Chondrocyte (in vitro differentiated cells): ENCODE results near the gene PCNX3. TPM values are rescaled to one million over a fixed set of nuclear protein-coding genes. Genes with fewer than 3 reads are reported as not detected.

Experiments used
- DNase-seq: peaks from one replicate; pipeline ENCODE4 v3.0.0; 2021; ENCODE audit warnings: mixed read lengths, low spot score
- H3K27ac Mint-ChIP-seq: one replicate; pipeline ENCODE4 v1.8.0; 2021; ENCODE audit warnings: mild to moderate bottlenecking, moderate library complexity, mixed read lengths; ENCODE audit not compliant: unreplicated experiment
- H3K27me3 Mint-ChIP-seq: 2 replicates; pipeline ENCODE4 v1.8.0; 2021; ENCODE audit warnings: low read depth, mixed read lengths
- H3K36me3 Mint-ChIP-seq: 2 replicates; pipeline ENCODE4 v1.8.0; 2021; ENCODE audit warnings: low read depth, mixed read lengths
- H3K4me1 Mint-ChIP-seq: 2 replicates; pipeline ENCODE4 v1.8.0; 2021; ENCODE audit warnings: low read depth, mild to moderate bottlenecking, mixed read lengths
- H3K4me3 Mint-ChIP-seq: one replicate; pipeline ENCODE4 v1.8.0; 2021; ENCODE audit warnings: mild to moderate bottlenecking, moderate library complexity, mixed read lengths; ENCODE audit not compliant: unreplicated experiment
- H3K9me3 Mint-ChIP-seq: 2 replicates; pipeline ENCODE4 v1.8.0; 2021; ENCODE audit warnings: low read depth, mixed read lengths
- total RNA-seq: library from RNA; stranded (reverse); gene quantifications from 3 replicates; pipeline ENCODE4 v1.2.1, GENCODE V29; 2021
- TF ChIP-seq, protein P1 (sequence below): fragments of 200-600 bp; sonication (generic); IDR thresholded peaks from 2 replicates; pipeline ENCODE4 v1.5.0; 2021; ENCODE audit warnings: antibody characterized with exemption, mild to moderate bottlenecking, moderate library complexity

PCNX3 gene
- total RNA-seq, 1 donor from 2014 or later: 36.3 TPM

DNA sequence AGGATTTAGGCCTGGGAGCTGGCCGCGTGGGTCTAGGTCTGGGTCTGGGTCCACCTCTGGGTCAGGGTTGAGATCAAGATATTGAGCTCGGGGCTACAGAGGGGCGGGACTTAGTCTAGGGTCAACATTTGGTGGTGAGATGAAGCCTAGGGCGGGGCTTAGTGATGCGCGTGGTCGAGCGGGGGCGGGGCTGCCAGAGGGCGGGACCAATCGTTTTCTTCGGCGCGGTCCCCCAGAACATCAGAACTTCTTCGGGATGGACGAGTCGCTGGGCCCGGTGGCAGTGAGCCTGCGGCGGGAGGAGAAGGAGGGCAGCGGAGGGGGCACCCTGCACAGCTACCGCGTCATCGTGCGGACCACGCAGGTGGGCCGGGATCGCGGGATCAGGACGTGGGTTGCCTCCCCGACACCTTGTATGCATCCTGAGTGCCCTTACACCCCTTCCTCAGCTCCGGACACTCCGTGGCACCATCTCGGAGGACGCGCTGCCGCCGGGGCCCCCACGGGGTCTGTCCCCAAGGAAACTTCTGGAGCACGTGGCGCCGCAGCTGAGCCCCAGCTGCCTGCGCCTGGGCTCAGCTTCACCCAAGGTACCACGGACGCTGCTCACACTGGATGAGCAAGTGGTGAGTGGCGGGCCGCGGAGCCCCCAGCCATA lies 26.6 kb downstream of the PCNX3 start:
- H3K9me3 Mint-ChIP-seq: no peaks in the 10 kb centered on the region
- H3K4me1 Mint-ChIP-seq: peaks cover 32% of the 10 kb centered on the region
- no peaks in the 10 kb centered on the region for H3K27me3 Mint-ChIP-seq
- H3K27ac Mint-ChIP-seq: no peak overlapping the region
- peaks cover 2% of the 10 kb centered on the region for H3K36me3 Mint-ChIP-seq
- TF ChIP-seq, protein P1, sequence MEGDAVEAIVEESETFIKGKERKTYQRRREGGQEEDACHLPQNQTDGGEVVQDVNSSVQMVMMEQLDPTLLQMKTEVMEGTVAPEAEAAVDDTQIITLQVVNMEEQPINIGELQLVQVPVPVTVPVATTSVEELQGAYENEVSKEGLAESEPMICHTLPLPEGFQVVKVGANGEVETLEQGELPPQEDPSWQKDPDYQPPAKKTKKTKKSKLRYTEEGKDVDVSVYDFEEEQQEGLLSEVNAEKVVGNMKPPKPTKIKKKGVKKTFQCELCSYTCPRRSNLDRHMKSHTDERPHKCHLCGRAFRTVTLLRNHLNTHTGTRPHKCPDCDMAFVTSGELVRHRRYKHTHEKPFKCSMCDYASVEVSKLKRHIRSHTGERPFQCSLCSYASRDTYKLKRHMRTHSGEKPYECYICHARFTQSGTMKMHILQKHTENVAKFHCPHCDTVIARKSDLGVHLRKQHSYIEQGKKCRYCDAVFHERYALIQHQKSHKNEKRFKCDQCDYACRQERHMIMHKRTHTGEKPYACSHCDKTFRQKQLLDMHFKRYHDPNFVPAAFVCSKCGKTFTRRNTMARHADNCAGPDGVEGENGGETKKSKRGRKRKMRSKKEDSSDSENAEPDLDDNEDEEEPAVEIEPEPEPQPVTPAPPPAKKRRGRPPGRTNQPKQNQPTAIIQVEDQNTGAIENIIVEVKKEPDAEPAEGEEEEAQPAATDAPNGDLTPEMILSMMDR: no peak
- H3K4me3 Mint-ChIP-seq: no peak overlapping the region
- peak; percentile 79 for DNase-seq

DNA sequence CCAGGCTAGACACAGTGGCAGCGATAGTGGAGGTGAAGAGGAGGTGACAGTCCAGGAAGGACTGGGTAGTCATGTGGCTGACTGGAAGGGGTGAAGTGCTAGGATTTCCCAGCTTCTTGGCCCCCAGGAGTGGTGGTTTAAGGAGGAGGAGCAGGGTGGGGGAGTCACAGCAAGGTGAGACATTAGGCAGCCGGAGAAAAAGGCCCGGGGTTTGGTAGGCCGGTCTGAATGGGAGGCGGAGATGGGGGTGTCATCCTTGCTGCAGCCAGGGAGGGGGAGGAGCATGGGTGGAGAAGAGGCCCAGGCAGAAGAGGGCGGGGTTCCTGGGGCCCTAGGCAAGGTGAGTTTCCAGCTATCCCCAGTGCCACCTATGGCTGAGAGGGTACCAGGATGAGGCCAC lies 28.4 kb downstream of the PCNX3 start:
- H3K27ac Mint-ChIP-seq: no peak overlapping the region
- H3K27me3 Mint-ChIP-seq: no peaks in the 10 kb centered on the region
- no peak for DNase-seq
- TF ChIP-seq, protein P1: no peak
- H3K36me3 Mint-ChIP-seq: no peaks in the 10 kb centered on the region
- no peaks in the 10 kb centered on the region for H3K9me3 Mint-ChIP-seq
- H3K4me3 Mint-ChIP-seq: no peak overlapping the region
- H3K4me1 Mint-ChIP-seq: peaks cover 20% of the 10 kb centered on the region

DNA sequence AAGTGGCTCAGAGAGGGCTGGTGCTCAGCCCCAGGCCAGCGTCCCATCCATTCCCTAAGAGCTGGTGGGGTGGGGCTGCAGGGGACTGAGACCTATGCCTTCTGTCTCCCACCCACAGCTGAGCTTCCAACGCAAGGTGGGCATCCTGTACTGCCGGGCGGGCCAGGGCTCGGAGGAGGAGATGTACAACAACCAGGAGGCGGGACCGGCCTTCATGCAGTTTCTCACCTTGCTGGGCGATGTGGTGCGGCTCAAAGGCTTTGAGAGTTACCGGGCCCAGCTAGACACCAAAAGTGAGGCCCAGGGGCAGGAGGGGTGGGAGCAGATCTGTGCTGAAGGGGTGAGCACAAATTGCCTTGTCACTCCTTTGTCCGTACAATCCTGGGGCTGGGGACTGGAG lies 29.3 kb downstream of the PCNX3 start:
- no peaks in the 10 kb centered on the region for H3K36me3 Mint-ChIP-seq
- no peaks in the 10 kb centered on the region for H3K27me3 Mint-ChIP-seq
- H3K4me3 Mint-ChIP-seq: no peak overlapping the region
- H3K9me3 Mint-ChIP-seq: no peaks in the 10 kb centered on the region
- H3K4me1 Mint-ChIP-seq: peaks cover 18% of the 10 kb centered on the region
- no peak for DNase-seq
- TF ChIP-seq, protein P1: no peak
- no peak overlapping the region for H3K27ac Mint-ChIP-seq

DNA sequence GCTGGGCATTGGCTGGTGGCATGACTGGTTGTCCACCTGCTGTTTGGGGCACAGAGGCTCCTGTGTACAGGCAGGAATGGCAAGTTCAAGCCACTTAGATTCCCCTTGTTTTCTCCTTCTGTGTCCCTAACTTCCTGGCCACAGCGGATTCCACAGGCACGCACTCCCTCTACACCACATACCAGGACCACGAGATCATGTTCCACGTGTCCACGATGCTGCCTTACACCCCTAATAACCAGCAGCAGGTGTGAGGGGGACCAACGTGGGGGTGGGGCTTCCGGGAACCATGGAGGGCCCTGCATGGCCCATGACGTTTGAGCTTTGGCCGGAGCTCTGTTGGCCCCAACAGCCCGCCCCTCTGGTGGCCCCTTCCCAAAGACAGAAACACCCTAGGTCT lies 30.1 kb downstream of the PCNX3 start:
- peak overlapping the region; percentile 38 for H3K27ac Mint-ChIP-seq
- no peaks in the 10 kb centered on the region for H3K9me3 Mint-ChIP-seq
- H3K36me3 Mint-ChIP-seq: no peaks in the 10 kb centered on the region
- no peaks in the 10 kb centered on the region for H3K27me3 Mint-ChIP-seq
- H3K4me3 Mint-ChIP-seq: no peak overlapping the region
- no peak for DNase-seq
- H3K4me1 Mint-ChIP-seq: peaks cover 18% of the 10 kb centered on the region
- TF ChIP-seq, protein P1: no peak

DNA sequence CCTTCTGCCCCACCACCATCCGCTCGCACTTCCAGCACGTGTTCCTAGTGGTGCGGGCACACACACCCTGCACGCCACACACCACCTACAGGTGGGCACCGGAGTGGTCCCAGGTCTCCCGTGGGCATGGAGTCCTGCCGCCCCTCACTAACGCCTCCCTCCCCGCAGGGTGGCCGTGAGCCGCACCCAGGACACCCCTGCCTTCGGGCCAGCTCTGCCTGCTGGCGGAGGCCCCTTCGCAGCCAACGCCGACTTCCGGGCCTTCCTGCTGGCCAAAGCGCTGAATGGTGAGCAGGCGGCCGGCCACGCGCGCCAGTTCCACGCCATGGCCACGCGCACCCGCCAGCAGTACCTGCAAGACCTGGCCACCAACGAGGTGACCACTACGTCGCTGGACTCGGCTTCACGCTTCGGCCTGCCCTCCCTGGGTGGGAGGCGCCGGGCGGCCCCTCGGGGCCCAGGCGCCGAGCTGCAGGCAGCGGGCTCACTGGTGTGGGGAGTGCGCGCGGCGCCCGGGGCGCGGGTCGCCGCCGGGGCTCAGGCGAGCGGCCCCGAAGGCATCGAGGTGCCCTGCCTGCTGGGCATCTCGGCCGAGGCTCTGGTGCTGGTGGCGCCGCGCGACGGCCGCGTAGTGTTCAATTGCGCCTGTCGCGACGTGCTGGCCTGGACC lies 30.8 kb downstream of the PCNX3 start:
- peaks cover 19% of the 10 kb centered on the region for H3K4me1 Mint-ChIP-seq
- H3K4me3 Mint-ChIP-seq: no peak overlapping the region
- H3K27ac Mint-ChIP-seq: no peak overlapping the region
- TF ChIP-seq, protein P1: no peak
- peak; percentile 92 for DNase-seq
- no peaks in the 10 kb centered on the region for H3K27me3 Mint-ChIP-seq
- H3K9me3 Mint-ChIP-seq: no peaks in the 10 kb centered on the region
- no peaks in the 10 kb centered on the region for H3K36me3 Mint-ChIP-seq
